ENCODE measurements around the gene ATP8B2. TPM values are rescaled to one million over a fixed set of nuclear protein-coding genes. Genes with fewer than 3 reads are reported as not detected.

ATP8B2 gene
- polyA plus RNA-seq, 1 of the 3 experiments (the other 2 are of a cell fraction), result 50.7 TPM

- TF ChIP-seq CHD2 (IDR thresholded peaks at IDR 0.05; ENCODE audit: low read length, partially characterized antibody) (no peak), FOXM1 (IDR thresholded peaks at IDR 0.05; ENCODE audit: low read depth) (no peak)
- TF ChIP-seq, protein P1, sequence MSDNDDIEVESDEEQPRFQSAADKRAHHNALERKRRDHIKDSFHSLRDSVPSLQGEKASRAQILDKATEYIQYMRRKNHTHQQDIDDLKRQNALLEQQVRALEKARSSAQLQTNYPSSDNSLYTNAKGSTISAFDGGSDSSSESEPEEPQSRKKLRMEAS (IDR thresholded peaks at IDR 0.05; ENCODE audit: low read depth), result no peak
- TF ChIP-seq, protein P2, sequence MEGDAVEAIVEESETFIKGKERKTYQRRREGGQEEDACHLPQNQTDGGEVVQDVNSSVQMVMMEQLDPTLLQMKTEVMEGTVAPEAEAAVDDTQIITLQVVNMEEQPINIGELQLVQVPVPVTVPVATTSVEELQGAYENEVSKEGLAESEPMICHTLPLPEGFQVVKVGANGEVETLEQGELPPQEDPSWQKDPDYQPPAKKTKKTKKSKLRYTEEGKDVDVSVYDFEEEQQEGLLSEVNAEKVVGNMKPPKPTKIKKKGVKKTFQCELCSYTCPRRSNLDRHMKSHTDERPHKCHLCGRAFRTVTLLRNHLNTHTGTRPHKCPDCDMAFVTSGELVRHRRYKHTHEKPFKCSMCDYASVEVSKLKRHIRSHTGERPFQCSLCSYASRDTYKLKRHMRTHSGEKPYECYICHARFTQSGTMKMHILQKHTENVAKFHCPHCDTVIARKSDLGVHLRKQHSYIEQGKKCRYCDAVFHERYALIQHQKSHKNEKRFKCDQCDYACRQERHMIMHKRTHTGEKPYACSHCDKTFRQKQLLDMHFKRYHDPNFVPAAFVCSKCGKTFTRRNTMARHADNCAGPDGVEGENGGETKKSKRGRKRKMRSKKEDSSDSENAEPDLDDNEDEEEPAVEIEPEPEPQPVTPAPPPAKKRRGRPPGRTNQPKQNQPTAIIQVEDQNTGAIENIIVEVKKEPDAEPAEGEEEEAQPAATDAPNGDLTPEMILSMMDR (IDR thresholded peaks at IDR 0.05), result no peak
- TF ChIP-seq, protein P3, sequence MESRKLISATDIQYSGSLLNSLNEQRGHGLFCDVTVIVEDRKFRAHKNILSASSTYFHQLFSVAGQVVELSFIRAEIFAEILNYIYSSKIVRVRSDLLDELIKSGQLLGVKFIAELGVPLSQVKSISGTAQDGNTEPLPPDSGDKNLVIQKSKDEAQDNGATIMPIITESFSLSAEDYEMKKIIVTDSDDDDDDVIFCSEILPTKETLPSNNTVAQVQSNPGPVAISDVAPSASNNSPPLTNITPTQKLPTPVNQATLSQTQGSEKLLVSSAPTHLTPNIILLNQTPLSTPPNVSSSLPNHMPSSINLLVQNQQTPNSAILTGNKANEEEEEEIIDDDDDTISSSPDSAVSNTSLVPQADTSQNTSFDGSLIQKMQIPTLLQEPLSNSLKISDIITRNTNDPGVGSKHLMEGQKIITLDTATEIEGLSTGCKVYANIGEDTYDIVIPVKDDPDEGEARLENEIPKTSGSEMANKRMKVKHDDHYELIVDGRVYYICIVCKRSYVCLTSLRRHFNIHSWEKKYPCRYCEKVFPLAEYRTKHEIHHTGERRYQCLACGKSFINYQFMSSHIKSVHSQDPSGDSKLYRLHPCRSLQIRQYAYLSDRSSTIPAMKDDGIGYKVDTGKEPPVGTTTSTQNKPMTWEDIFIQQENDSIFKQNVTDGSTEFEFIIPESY (IDR thresholded peaks at IDR 0.05; ENCODE audit: borderline replicate concordance, low read depth), result no peak
These were observed 21.1 kb downstream of the ATP8B2 start (continued) for GRCh38 chr1:154346276-154346917.

GRCh38 chr1:154347961-154348360, 22.6 kb downstream of the ATP8B2 start:
- ChIA-PET POLR2A (no interaction called here), CTCF (interaction anchor here (0.9 to 6.9 kb wide), 5 partner anchors 13 to 199 kb away, joined by 3 to 58 read pairs (median 20); partner anchors contain the start of gene ATP8B2)
- Histone ChIP-seq H3K4me2 (no peak overlapping the region), H2AFZ (ENCODE audit: low read depth) (no peak overlapping the region), H3K9ac (no peak overlapping the region), H3K27me3 (ENCODE audit: insufficient read depth) (no peaks in the 10 kb centered on the region), H3K9me3 (no peaks in the 10 kb centered on the region), H3K36me3 (replicated peaks in 1 of 2; ENCODE audit: control insufficient read depth in 1 of 2, insufficient read depth in 2 of 2, low read length in 1 of 2) (peaks cover 34 to 63% of the 10 kb centered on the region in 2 experiments), H3K9me2 (no peaks in the 10 kb centered on the region), H3K4me1 (ENCODE audit: control insufficient read depth in 1 of 2, insufficient read depth in 2 of 2, low read depth in 1 of 2, low read length in 1 of 2) (peaks cover 6 to 9% of the 10 kb centered on the region in 2 experiments; a peak in 1 of 4 replicates), H3K27ac (ENCODE audit: low read depth in 2 of 2, low read length in 1 of 2) (no peak overlapping the region), H4K20me1 (ENCODE audit: insufficient read depth) (no peaks in the 10 kb centered on the region), H3K79me2 (ENCODE audit: insufficient read depth) (no peaks in the 10 kb centered on the region), H3K4me3 (ENCODE audit: low read depth in 2 of 2, low read length in 1 of 2) (no peak overlapping the region), H3F3A (replicated peaks; ENCODE audit: insufficient read depth) (peaks cover 5% of the 10 kb centered on the region)
- TF ChIP-seq FOXM1 (IDR thresholded peaks at IDR 0.05; ENCODE audit: low read depth), result no peak
- no peak for TF ChIP-seq FOSL2 (IDR thresholded peaks at IDR 0.05; ENCODE audit: borderline replicate concordance, low read depth)
- TF ChIP-seq CHD2 (IDR thresholded peaks at IDR 0.05; ENCODE audit: low read length, partially characterized antibody), result no peak
- TF ChIP-seq RXRA (IDR thresholded peaks at IDR 0.05; ENCODE audit: borderline replicate concordance, low read depth), result no peak
- no peak for TF ChIP-seq JUND (IDR thresholded peaks at IDR 0.05)
- TF ChIP-seq TEAD4 (IDR thresholded peaks at IDR 0.05; ENCODE audit: borderline replicate concordance, insufficient read depth), result no peak
- no peak for TF ChIP-seq NFIC (IDR thresholded peaks at IDR 0.05; ENCODE audit: borderline replicate concordance)
- TF ChIP-seq TAF1 (IDR thresholded peaks at IDR 0.05; ENCODE audit: borderline replicate concordance, low read depth, low read length), result no peak
- no peak for DNase-seq
- 78% methylated on average over 2 of the region's 3 CpGs for WGBS (ENCODE audit: low lambda C conversion rate)
